Smooth muscle cell (in vitro differentiated cells): ENCODE data around the gene DNMBP. TPM values are rescaled to one million over a fixed set of nuclear protein-coding genes. Genes with fewer than 3 reads are reported as not detected.

Experiments used
- DNase-seq: peaks from one replicate; lab custom pipeline; 2025; ENCODE audit not compliant: unreplicated experiment; lab: John Stamatoyannopoulos, UW
- H2AFZ ChIP-seq: fragments of 200-600 bp; sonication (generic); 2 replicates; pipeline ENCODE4 v1.6.0; 2016; ENCODE audit warnings: antibody characterized with exemption, low read depth, mild to moderate bottlenecking
- H3F3A ChIP-seq: fragments of 200-600 bp; sonication (generic); 2 replicates; pipeline ENCODE4 v1.6.0; 2017; ENCODE audit warnings: antibody characterized with exemption, low read depth
- H3K27ac ChIP-seq: fragments of 200-600 bp; sonication (generic); 2 replicates; pipeline ENCODE4 v1.5.1; 2016; ENCODE audit warnings: low read depth, mild to moderate bottlenecking
- H3K27me3 ChIP-seq: fragments of 200-600 bp; sonication (generic); 2 replicates; pipeline ENCODE4 v1.6.1; 2016; ENCODE audit warnings: low read depth, mild to moderate bottlenecking
- H3K36me3 ChIP-seq: fragments of 200-600 bp; sonication (generic); 2 replicates; pipeline ENCODE4 v1.5.1; 2016; ENCODE audit warnings: low read depth
- H3K4me1 ChIP-seq: fragments of 200-600 bp; sonication (generic); 2 replicates; pipeline ENCODE4 v1.5.1; 2016; ENCODE audit warnings: low read depth
- H3K4me2 ChIP-seq: fragments of 200-600 bp; sonication (generic); 2 replicates; pipeline ENCODE4 v1.6.0; 2016; ENCODE audit warnings: mild to moderate bottlenecking
- H3K4me3 ChIP-seq: fragments of 200-600 bp; sonication (generic); 2 replicates; pipeline ENCODE4 v1.5.1; 2016; ENCODE audit warnings: mild to moderate bottlenecking
- H3K79me2 ChIP-seq: fragments of 200-600 bp; sonication (generic); 2 replicates; pipeline ENCODE4 v1.6.0; 2016; ENCODE audit warnings: low read depth, mild to moderate bottlenecking
- H3K9ac ChIP-seq: fragments of 200-600 bp; sonication (generic); 2 replicates; pipeline ENCODE4 v1.6.0; 2016; ENCODE audit warnings: low read depth
- H3K9me3 ChIP-seq: fragments of 200-600 bp; sonication (generic); replicated peaks from 2 replicates; pipeline ENCODE4 v1.5.1; 2016; ENCODE audit warnings: low read depth
- H4K20me1 ChIP-seq: fragments of 200-600 bp; sonication (generic); 2 replicates; pipeline ENCODE4 v1.6.0; 2016; ENCODE audit warnings: low read depth
- CTCF ChIP-seq: fragments of 200-600 bp; sonication (generic); IDR thresholded peaks from 2 replicates; pipeline ENCODE4 v1.5.1; 2017; ENCODE audit warnings: borderline replicate concordance, mild to moderate bottlenecking, antibody characterized with exemption; ENCODE audit not compliant: insufficient read depth, poor library complexity, severe bottlenecking
- WGBS: methylation state at CpG from one replicate; pipeline ENCODE4 v1.1.7; 2016; ENCODE audit warnings: low lambda C conversion rate; 5-methylcytosine and 5-hydroxymethylcytosine counted together
- polyA plus RNA-seq: library from polyadenylated mRNA; unstranded; fragments of >200 nt; fragmentation: Nextera tagmentation; extraction: Ambion mirVana; gene quantifications from 2 replicates; pipeline ENCODE4 v1.2.1, GENCODE V29; 2016
- total RNA-seq: library from RNA; depleted of rRNA; stranded (reverse); fragments of >200 nt; gene quantifications from 2 replicates; pipeline ENCODE4 v1.2.3, GENCODE V29; 2014

Gene DNMBP
- total and polyA plus RNA-seq, 2 experiments from 2014 or later, result 9.4 to 17.9 TPM

GRCh38 chr10:99834410-99834809 lies 175.3 kb downstream of the DNMBP start:
- Histone ChIP-seq H3K27ac (peak overlapping the region; percentile 23), H3F3A (no peaks in the 10 kb centered on the region), H3K36me3 (no peaks in the 10 kb centered on the region), H2AFZ (no peak overlapping the region), H3K9me3 (no peaks in the 10 kb centered on the region), H3K4me1 (no peaks in the 10 kb centered on the region), H3K4me2 (no peak overlapping the region), H3K9ac (no peak overlapping the region), H3K79me2 (no peaks in the 10 kb centered on the region), H4K20me1 (no peaks in the 10 kb centered on the region), H3K27me3 (no peaks in the 10 kb centered on the region), H3K4me3 (no peak overlapping the region)
- 81% methylated on average over 4 of the region's 4 CpGs for WGBS
- no peak for TF ChIP-seq CTCF
- no peak for DNase-seq

- H3K27ac ChIP-seq, result no peak overlapping the region
- no peak overlapping the region for H3K4me3 ChIP-seq
These were observed 177.3 kb downstream of the DNMBP start for GRCh38 chr10:99832439-99832838.

GRCh38 chr10:99828464-99828863 lies 181.3 kb downstream of the DNMBP start:
- Histone ChIP-seq H3K9me3 (no peaks in the 10 kb centered on the region), H3K27me3 (no peaks in the 10 kb centered on the region), H3K27ac (no peak overlapping the region), H2AFZ (no peak overlapping the region), H3K4me2 (no peak overlapping the region), H3K9ac (no peak overlapping the region), H4K20me1 (no peaks in the 10 kb centered on the region), H3K4me3 (no peak overlapping the region), H3F3A (no peaks in the 10 kb centered on the region), H3K79me2 (no peaks in the 10 kb centered on the region), H3K4me1 (no peaks in the 10 kb centered on the region), H3K36me3 (no peaks in the 10 kb centered on the region)
- WGBS, result 93% methylated on average over 2 of the region's 2 CpGs
- no peak for DNase-seq
- no peak for TF ChIP-seq CTCF

More at GRCh38 chr10:99832439-99832838, 177.3 kb downstream of the DNMBP start:
- no peak for TF ChIP-seq CTCF
- H3K27me3 ChIP-seq, result no peaks in the 10 kb centered on the region
- 80% methylated on average over 2 of the region's 2 CpGs for WGBS
- H3F3A ChIP-seq, result no peaks in the 10 kb centered on the region
- no peak overlapping the region for H3K4me2 ChIP-seq
- H3K36me3 ChIP-seq, result no peaks in the 10 kb centered on the region
- H3K9ac ChIP-seq, result no peak overlapping the region
- no peak for DNase-seq
- H3K9me3 ChIP-seq, result no peaks in the 10 kb centered on the region
- no peaks in the 10 kb centered on the region for H3K4me1 ChIP-seq
- no peaks in the 10 kb centered on the region for H3K79me2 ChIP-seq
- H4K20me1 ChIP-seq, result no peaks in the 10 kb centered on the region
- H2AFZ ChIP-seq, result no peak overlapping the region

- no peak overlapping the region for H3K9ac ChIP-seq
- H3K27me3 ChIP-seq, result no peaks in the 10 kb centered on the region
- no peaks in the 10 kb centered on the region for H3K9me3 ChIP-seq
- no peak for TF ChIP-seq CTCF
- H3K4me3 ChIP-seq, result no peak overlapping the region
- WGBS, result 86% methylated on average over 3 of the region's 3 CpGs
- no peaks in the 10 kb centered on the region for H3K4me1 ChIP-seq
- no peaks in the 10 kb centered on the region for H3K79me2 ChIP-seq
- DNase-seq, result no peak
- no peaks in the 10 kb centered on the region for H4K20me1 ChIP-seq
- H3K36me3 ChIP-seq, result no peaks in the 10 kb centered on the region
- no peak overlapping the region for H2AFZ ChIP-seq
- no peak overlapping the region for H3K4me2 ChIP-seq
- no peaks in the 10 kb centered on the region for H3F3A ChIP-seq
- H3K27ac ChIP-seq, result no peak overlapping the region
These were observed 181.8 kb downstream of the DNMBP start for GRCh38 chr10:99827936-99828335.

Other genes starting within 250 kb of the DNMBP start
- gene ABCC2, start 227.3 kb downstream of the DNMBP start, total RNA-seq, result 0.36 and 0.72 TPM in 2 replicates
- 1.9 and 3.0 TPM in 2 replicates for gene ABCC2, start 227.3 kb downstream of the DNMBP start, polyA plus RNA-seq
- not detected in 2 replicates for gene CPN1, start 71.9 kb upstream of the DNMBP start, total RNA-seq
- not detected in 2 replicates for gene CPN1, start 71.9 kb upstream of the DNMBP start, polyA plus RNA-seq
- 21.0 and 21.6 TPM in 2 replicates for gene ERLIN1, start 176.1 kb upstream of the DNMBP start, total RNA-seq
- gene ERLIN1, start 176.1 kb upstream of the DNMBP start, polyA plus RNA-seq, result 22.1 and 32.2 TPM in 2 replicates
- 22.0 and 27.7 TPM in 2 replicates for gene CHUK, start 219.6 kb upstream of the DNMBP start, total RNA-seq
- 10.9 and 11.5 TPM in 2 replicates for gene CHUK, start 219.6 kb upstream of the DNMBP start, polyA plus RNA-seq